Stimulated activated CD4-positive, alpha-beta T cell treated with anti-CD3 and anti-CD28 coated beads, Interleukin-12 subunit alpha, Interleukin-12 subunit beta, amount 100 ng/mL, for 48 hours (primary cell): ENCODE measurements around the gene ZFX.
"Not testable (repeated sequence)": the region's sequence is repeated elsewhere in the genome, so short reads cannot be mapped to it uniquely, and the experiment has no call there.

Experiments used
- DNase-seq, 3 donors: peaks; one replicate each; pipeline ENCODE4 v3.0.0-alpha.2; 2020; ENCODE audit warnings: low read depth in 2 of 3, low spot score in 1 of 3

ZFX gene

DNA sequence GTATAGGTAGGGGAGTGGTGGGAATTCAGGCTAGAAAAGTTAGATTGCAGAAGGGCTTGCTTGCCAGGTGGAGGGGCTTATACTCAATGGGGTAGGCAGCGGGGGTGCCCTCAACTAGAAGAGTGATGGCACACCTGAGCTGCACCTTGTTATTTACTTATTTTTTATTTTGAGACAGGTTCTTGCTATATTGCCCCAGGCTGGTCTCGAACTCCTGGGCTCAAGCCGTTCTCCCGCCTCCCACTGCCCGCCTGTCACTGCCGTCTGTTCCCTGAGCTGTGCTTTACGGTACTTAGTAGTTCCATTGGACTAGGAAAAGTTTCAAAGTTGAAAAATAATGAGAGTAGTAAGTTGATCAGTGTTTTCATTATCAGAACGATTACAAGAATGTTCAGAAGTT lies 2.0 kb downstream of the ZFX start:
- no peak for DNase-seq

DNA sequence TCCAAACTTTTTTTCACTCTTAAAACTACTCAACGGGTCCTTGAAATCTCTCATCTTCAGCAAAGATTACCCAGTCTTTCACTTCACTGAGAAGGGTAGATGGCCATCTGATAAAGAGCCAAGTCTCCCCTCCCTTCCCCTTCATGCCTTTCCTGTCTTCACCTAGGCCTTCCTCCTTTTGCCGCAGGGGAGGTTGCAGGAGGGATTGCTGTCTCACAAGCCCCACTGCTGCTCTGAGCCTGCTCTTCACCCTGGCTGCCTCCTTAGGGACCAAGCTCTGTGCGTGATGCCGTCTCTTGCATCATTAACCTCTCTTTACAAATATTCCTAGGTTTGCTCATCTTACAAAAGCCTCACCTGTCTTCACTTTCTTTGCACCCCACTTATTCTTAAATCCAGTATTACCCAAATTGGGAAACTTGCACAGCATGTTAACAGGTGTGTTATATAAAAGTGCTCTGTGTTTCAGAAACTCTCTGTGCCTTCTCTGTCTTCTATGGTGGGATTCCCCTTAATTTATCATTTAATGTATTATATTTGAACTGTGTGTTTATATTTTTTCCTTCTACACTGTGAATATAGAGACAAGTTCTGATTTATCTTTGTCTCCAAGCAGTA lies 3.8 kb downstream of the ZFX start:
- no peak for DNase-seq

DNA sequence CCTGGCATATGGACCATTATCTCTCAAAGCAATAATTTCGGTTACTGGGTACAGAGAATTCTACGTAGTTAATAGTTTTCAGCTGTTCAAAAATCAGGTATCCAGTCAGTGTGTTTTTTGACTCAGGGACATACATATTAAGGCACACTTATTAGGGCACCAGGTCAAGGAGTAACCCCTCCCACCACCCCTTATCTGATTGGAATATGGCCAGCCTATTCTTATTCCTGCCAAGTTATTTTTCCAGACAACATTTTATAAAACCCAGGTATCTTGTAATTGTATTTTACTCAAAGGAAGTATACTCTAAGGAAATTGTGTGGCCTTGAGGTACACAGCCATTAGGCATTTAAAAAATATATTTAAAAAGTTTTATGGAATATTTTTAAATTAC lies 4.3 kb downstream of the ZFX start:
- no peak for DNase-seq

DNA sequence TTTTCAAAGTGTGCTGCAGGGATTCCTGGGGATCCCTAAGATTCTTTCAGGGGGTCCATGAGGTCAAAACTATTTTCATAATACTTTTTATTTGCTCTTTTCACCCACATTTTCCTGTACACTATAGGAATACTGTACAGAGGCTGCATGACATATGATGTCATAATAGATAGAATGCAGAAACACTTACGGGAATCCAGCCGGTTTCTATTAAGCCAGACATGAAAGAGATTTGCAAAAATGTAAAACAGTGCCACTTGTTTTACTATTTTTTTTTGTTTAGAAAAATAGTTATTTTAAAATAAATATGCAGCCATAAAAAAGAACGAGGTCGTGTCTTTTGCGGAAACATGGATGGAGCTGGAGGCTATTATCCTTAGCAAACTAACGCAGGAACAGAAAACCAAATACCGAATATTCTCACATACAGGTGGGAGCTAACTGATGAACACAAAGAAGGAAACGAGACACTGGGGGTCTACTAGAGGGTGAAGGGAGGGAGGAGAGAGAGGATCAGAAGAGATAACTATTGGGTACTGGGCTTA lies 5.0 kb downstream of the ZFX start:
- no peak for DNase-seq

DNA sequence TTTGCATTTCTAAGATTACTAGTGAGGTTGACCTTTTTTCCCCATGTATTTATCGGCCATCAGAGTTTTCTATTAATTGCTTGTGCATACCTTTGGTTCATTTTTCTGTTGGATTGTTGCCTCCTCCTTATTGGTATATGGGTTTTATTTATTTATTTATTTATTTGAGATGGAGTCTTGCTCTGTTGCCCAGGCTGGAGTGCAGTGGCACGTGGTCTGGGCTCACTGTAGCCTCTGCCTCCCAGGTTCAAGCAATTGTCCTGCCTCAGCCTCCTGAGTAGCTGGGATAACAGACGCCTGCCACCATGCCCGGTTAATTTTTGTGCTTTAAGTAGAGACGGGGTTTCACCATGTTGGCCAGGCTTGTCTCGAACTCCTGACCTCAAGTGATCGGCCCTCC lies 6.2 kb downstream of the ZFX start:
- DNase-seq = not testable (repeated sequence)

DNA sequence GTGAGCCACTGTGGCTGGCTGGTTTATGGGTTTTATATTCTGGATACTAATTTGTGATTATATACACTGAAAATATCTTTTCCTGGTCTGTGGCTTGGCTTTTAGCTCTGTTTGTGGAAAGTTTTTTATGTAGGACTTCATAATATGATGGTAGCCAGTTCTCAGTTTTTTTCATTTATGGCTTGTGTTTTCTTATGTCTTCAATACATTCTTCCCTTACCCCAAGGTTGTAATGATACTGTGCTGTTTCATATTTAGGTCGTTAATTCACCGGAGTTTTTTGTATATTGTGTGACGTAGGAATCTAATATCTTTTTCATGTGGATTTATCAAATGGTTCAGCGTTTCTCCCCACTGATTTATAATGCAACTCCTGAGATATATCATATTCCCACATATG lies 6.6 kb downstream of the ZFX start:
- DNase-seq = no peak

DNA sequence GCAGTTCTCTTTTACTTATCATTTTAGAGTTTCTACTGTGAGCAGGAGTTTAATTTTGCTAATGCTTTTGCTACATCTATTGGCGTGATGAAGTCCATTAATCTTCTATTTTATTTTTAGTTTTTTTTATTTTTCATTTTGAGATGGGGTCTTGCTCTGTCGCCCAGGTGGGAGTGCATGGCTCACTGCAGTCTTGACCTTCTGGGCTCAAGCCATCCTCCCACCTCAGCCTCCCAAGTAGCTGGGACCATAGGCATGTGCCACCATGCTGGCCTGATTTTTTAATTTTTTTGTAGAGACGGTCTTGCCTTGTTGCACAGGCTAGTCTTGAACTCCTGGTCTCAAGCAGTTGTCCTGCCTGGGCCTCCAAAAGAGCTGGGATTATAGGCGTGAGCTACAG lies 9.4 kb downstream of the ZFX start:
- no peak for DNase-seq

DNA sequence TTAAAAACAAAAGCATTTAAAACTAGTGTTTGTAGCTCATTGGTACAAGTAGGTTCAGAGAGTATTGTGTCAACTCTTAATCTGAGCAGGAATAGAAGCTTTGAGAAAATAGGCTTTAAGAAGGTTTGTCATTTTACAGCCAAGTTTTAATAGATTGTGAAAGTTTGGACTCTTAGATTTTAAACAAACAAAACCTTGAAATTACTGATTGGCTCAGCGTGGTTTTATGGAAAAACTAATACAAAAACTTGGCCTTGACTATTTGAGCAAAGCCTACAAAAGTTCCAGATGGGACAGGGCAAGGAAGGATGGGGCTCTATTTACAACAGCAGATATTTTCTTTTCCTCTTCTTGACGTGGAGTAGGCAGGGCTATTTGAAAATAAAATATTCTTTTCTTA lies 16.5 kb downstream of the ZFX start:
- DNase-seq = no peak

DNA sequence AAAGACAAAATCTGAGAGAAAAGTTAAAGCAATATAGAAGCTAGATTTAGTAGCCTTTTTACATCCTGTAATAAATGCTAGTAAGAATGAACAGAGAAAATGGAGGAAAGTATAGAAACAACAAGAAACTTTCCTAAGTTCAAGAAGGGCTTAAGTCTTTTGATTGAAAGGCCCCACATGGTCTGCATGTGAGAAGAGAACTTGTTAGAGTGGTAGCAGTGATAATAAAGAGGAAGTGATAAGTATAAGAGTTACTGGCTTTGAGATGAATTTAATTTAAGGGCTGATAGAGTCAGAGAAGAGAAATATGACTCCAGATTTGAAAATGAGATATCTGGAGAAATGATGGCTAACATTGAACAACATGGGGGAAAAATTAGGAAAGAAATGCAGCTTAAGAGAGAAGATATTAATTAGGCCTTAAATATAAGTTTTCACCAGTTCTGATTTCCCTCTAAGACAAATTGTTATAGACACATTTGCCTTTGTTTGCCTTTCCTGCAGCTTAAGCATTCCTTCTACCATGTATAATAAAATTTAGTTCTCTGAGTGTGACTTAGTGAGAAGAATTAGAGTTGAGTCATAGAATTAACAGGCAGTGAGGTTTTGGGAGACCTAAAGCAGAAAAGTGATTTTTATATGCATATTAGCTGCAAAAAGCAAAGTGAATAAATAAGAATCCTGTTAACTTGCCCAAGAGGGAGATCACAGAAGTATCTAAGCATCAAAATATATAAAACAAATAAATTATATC lies 18.4 kb downstream of the ZFX start:
- DNase-seq = no peak

DNA sequence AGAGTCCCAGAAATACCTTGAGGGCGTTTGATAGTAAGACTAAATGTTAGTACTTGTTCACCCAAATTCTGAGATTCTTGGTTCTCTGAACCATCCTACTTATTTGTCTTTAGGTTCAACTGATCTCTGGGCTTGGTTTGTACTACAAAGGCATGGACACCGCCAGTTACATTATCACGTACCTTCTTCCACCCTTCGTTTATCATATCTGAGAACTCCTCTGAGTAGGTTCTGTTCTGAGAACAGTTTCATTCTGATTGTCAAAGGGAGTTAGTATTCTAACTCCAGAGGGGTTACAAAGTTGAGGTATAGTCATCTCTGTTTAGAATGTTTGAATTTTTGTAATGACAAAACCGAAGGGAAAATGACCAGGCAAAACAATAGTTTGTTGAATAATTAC lies 19.3 kb downstream of the ZFX start:
- DNase-seq = peak in 1 of 3 donors; percentile 37

DNA sequence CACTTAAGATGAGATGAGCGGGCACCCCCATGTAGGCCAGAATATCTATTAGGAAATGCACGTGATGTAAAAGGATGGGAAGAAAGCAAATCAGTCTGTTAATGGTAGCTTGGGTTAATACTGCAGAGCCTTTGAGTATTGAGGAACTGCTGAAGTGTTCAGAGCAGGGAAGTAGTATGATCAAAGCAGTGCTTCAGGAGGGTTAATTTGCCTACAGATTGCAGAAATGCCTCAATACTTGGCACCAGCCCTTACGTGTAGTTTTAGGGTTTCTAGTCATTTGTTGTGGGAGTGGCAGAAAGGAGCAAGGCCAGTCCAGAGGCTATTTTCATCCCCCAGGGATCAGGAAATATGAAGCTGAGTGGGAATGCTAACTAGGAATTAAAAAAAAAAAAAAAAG lies 19.7 kb downstream of the ZFX start:
- no peak for DNase-seq

DNA sequence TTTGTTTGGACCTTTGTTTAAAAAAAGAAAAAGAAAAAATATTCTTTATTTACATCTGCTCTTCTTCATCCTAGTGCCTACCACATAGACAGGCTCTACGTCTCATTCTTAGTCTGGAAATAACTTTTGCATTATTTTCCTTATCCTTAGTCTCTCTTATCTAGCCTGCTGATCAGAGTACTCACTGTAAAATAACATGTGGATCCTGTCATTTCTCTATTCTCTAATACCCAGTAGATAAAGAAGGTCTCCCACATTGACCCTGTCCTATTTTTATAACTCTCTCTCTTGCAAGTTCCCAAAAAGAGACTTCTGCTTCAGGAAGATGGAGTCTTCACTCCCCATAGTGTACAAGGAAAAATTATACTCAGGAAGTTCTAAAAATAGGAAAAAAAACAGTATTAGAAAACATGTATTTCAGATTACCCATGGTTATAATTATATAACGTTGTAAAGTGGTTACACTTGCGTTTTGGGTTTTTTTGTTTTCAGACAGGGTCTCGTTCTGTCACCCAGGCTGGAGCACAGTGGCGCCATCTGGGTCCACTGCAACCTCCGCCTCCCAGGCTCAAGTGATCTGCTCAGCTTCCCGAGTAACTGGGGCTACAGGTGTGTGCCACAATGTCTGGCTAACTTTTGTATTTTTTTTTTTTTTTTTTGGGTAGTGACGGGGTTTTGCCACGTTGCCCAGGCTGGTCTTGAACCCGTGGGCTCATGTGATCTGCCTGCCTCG lies 23.8 kb downstream of the ZFX start:
- DNase-seq = no peak

DNA sequence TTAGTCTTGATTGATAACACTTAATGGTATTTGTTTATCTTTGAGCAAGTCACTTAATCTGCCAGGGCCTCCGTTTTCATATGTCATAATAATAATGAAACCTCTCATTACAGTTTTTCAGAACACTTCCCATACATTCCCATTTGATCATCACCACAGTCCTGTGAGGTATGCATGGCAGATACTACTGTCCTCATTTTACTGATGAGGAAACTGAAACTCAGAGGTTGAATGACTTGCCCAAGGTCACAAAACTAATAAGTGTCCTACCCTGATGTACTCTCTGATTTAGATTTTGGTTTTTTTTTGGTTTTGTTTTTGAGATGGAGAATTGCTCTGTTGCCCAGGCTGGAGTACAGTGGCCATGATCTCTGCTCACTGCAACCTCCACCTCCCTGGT lies 25.7 kb downstream of the ZFX start:
- no peak for DNase-seq

DNA sequence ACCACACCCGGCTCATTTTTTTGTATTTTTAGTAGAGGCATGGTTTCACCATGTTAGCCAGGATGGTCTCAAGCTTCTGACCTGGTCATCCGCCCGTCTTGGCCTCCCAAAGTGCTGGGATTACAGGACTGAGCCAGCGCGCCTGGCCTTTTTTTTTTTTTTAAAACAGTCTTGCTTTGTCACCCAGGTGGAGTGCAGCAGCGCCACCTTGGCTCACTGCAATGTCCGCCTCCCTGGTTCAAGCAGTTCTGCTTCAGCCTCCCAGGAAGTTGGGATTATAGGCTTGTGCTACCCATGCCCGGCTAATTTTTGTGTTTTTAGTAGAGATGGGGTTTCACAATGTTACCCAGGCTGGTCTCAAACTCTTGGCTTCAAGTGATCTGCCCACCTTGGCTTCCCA lies 28.9 kb downstream of the ZFX start:
- DNase-seq = no peak

DNA sequence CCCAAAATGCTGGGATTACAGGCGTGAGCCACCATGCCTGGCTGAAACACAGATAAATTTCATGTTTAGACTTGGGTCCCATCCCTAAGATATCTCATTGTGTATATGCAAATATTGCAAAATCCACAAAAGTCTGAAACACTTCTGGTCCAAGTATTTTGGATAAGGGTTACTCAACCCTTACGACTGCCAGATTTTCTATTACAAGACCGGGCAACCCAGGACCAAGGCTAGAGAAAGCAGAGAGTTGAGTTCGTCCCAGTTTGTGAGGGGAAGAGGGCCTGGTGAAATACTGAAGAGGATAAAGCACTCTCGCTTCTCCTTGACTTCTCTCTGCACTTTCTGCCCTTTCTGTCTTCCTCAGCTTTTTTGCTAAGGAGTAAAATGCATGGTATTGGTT lies 34.5 kb downstream of the ZFX start:
- DNase-seq = no peak

DNA sequence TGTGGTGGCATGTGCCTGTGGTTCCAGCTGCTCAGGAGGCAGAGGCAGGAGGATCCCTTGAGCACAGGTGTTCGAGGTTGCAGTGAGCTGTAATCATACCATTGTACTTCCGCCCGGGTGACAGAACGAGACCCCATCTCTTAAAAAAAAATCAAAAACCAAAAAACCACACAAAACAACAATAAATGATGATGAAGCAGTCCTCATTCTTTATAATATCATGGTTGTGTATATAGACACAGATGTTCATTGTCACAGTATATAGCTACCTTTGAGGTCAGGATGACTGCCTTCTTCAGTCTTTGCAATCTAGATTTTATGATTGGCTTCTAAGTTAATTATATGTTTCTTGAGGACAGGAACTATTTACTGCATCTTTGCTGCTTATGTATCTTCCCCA lies 37.0 kb downstream of the ZFX start:
- DNase-seq = no peak

DNA sequence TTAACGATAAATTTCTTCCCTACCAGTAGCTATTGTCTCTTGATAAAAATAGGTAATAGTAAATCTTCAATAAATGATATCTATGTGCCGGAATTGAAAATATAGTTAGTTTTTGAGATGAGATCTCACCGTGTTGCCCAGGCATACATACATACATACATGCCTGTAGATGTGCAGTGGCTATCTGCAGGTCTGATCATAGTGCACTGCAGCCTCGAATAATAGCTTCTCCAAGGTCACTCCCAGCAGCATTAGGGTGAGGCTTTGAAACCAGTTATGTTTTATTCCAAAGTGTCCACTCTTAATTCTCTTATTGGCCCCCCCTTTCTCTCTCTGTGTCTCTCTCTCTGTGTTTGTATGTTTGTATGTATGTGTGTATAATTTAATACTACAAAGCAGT lies 37.5 kb downstream of the ZFX start:
- no peak for DNase-seq

DNA sequence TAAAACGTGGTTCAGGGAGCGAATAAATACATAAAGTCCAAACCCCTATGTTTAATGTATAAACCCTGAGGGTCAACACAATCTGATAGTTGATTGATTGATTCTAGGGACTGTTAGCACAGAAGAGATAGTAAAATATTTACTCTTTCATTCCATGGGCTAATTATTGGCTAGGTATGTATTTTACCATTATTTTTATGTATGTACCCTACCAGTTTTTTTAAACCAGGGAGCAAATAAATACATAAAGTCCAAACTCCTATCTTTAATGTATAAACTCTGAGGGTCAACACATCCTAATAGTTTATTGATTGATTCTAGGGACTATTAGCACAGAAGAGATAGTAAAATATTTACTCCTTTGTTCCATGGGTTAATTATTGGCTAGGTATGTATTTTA lies 40.0 kb downstream of the ZFX start:
- no peak for DNase-seq

DNA sequence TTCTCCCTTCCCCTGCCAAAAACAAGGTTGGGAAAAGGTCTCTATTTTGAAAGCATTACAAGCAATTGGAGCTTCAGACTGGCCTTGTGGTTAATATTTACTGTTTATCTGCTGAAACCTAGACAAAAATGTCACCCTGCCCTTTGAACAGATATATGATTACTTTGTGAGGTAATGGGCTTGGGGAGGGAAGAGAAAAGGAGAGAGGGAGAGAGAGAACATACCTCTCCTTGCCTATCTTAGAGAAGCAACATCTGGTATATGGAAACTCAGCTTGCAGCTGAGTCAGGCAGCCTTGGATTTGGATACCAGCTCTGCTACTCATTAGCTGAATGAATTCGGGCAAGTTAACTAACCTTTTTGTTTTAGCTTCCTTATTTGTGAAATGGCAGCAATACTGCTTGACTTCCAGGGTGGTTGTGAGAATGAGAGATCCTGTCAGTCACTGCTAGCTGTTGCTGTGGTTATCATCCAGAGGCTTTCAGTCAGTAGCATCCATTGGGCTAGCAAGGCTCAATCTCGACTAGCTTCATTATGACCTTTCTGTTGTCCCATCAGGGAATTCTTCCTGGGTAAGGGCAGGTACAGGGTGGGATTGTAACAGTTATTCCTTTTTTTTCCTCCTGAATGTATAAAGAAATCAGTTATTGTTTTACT lies 41.1 kb downstream of the ZFX start:
- no peak for DNase-seq

DNA sequence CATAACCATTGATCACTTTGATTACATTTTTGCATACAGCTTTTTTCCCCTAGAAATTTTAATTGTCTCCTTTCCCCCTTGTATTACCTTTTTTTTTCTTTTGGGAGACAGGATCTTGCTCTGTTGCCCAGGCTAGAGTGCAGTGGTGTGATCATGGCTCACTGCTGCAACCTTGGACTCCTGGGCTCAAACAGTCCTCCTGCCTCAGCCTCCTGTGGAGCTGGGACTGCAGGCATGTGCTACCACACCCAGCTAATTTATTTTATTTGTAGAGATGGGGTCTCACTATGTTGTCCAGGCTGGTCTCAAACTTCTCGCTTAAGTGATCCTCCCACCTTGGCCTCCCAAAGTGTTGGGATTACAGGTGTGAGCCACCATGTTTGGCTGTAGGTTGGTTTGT lies 47.0 kb downstream of the ZFX start:
- no peak for DNase-seq

DNA sequence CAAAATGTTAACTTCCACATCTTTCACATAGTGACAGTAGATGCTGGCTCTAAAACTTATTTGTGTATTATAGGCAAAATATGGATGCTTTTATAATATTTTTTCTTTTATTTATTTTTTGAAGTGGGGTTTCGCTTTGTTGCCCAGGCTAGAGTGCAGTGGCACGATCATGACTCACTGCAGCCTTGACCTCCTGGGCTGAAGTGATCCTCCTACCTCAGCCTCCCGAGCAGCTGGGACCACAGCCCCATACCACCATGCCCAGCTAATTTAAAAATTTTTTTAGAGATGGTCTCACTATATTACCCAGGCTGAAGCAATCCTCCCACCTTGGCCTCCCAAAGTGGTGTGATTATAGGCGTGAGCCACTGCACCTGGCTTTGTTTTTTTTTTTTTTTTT lies 48.6 kb downstream of the ZFX start:
- DNase-seq = no peak

DNA sequence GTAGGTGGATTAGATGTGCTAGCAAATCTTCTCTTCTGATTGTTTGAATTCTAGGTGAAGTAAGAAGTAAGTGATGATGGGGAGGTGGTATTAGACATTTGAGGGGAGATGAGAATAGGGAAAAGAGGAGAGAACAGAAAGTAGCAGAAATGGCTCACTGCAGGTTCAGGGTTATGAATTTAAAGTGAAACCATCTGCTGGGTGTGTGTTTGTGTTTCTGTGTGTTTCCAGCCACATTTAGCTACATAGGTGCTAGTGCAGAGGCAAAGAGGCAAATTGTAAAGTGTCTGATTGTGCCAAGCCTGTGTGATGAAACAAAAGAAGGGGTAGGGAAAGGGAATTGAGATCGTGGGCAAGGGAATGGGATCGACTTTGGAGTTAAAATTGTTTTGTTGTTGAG lies 50.6 kb downstream of the ZFX start:
- no peak for DNase-seq
